HepG2 (cell line): ENCODE measurements around the gene TP53AIP1. TPM values are rescaled to one million over a fixed set of nuclear protein-coding genes. Genes with fewer than 3 reads are reported as not detected.

Experiments used
- ATAC-seq: fragments of 200-7000 bp; cut with Tn5 transposase; 3 replicates; pipeline ENCODE4 v1.9.1; 2020; ENCODE audit warnings: mild to moderate bottlenecking, moderate library complexity
- BruUV-seq: library from RNA; stranded (reverse); fragments of 400-500 nt; replicated peaks from 2 replicates; lab custom pipeline; 2021; lab: Mats Ljungman, UMichigan
- CTCF ChIA-PET: fragments of 300-600 bp; formaldehyde crosslinking; extraction: SDS; loops from one replicate; lab custom pipeline; 2021; ENCODE audit warnings: low total read pairs, inconsistent platforms, low intra/inter-chr PET ratio; lab: Yijun Ruan, JAX
- POLR2A ChIA-PET: fragments of 350-600 bp; sonication (Branson Sonifier 250); formaldehyde crosslinking; loops from one replicate; lab custom pipeline; 2020; ENCODE audit warnings: antibody characterized with exemption, inconsistent platforms; lab: Yijun Ruan, JAX
- DNase-seq: peaks from one replicate; pipeline ENCODE4 v3.0.0-alpha.2; 2015; ENCODE audit warnings: low spot score
- FAIRE-seq: peaks from 3 replicates; lab custom pipeline; 2011; peaks lifted over from hg19 to GRCh38; lab: Jason Lieb, UNC
- H2AFZ ChIP-seq: one replicate; pipeline ENCODE4 v1.6.1; 2011; ENCODE audit warnings: low read length, inconsistent platforms
- H3K27ac ChIP-seq: fragments of 300-600 bp; 3 replicates; pipeline ENCODE4 v1.8.0; 2011; ENCODE audit warnings: mixed run types, mild to moderate bottlenecking, mixed read lengths, low read length, inconsistent platforms; ENCODE audit not compliant: insufficient read depth; ENCODE audit errors: extremely low read length
- H3K27me3 ChIP-seq, 2 experiments: fragments of 200-600 bp in 1 of 2; 2 replicates in 1 of 2; 3 replicates in 1 of 2; pipeline versions ENCODE4 v1.6.0 to v1.8.0; 2011; ENCODE audit warnings: low read length in 2 of 2, mild to moderate bottlenecking in 2 of 2, moderate library complexity in 2 of 2, inconsistent platforms in 1 of 2; ENCODE audit not compliant: insufficient read depth in 2 of 2, control insufficient read depth in 1 of 2
- H3K36me3 ChIP-seq, 2 experiments: fragments of 200-600 bp in 1 of 2; replicated peaks in 1 of 2; 2 replicates in 1 of 2; 3 replicates in 1 of 2; pipeline versions ENCODE4 v1.5.1 to v1.8.0; 2011; ENCODE audit warnings: low read length in 2 of 2, inconsistent platforms in 1 of 2; ENCODE audit not compliant: insufficient read depth in 2 of 2, control insufficient read depth in 1 of 2
- H3K4me1 ChIP-seq: 2 replicates; pipeline ENCODE4 v1.5.1; 2012; ENCODE audit warnings: low read length, inconsistent platforms; ENCODE audit not compliant: insufficient read depth
- H3K4me2 ChIP-seq: 2 replicates; pipeline ENCODE4 v1.6.0; 2011; ENCODE audit warnings: low read depth, low read length, inconsistent platforms
- H3K4me3 ChIP-seq, 3 experiments: fragments of 200-600 bp in 1 of 3; sonication (generic), shearing (Covaris generic) in 1 of 3; replicated peaks in 1 of 3; 2 replicates each; pipeline ENCODE4 v1.5.1; 2011 to 2016; ENCODE audit warnings: low read length in 3 of 3, inconsistent platforms in 2 of 3, low read depth in 2 of 3, mild to moderate bottlenecking in 2 of 3, control low read depth in 1 of 3, mixed read lengths in 1 of 3; ENCODE audit not compliant: insufficient read depth in 1 of 3
- H3K79me2 ChIP-seq: one replicate; pipeline ENCODE4 v1.6.1; 2011; ENCODE audit warnings: low read length, inconsistent platforms; ENCODE audit not compliant: insufficient read depth
- H3K9ac ChIP-seq: 2 replicates; pipeline ENCODE4 v1.6.0; 2011; ENCODE audit warnings: mild to moderate bottlenecking, low read depth, low read length, inconsistent platforms; ENCODE audit not compliant: insufficient read depth
- H3K9me3 ChIP-seq: 2 replicates; pipeline ENCODE4 v1.5.1; 2012; ENCODE audit warnings: mild to moderate bottlenecking, low read length
- H4K20me1 ChIP-seq: 2 replicates; pipeline ENCODE4 v1.6.0; 2011; ENCODE audit warnings: inconsistent platforms, mild to moderate bottlenecking, low read length, moderate library complexity; ENCODE audit not compliant: insufficient read depth
- DZIP1 ChIP-seq: sonication (generic); formaldehyde crosslinking; IDR thresholded peaks from 2 replicates; pipeline ENCODE4 v1.5.0; 2020; ENCODE audit warnings: mild to moderate bottlenecking, missing genetic modification reagents
- FOXO1 ChIP-seq: sonication (generic); formaldehyde crosslinking; IDR thresholded peaks from 2 replicates; pipeline ENCODE4 v1.4.0; 2020; ENCODE audit warnings: missing genetic modification reagents
- HIVEP1 ChIP-seq: sonication (generic); formaldehyde crosslinking; IDR thresholded peaks from 2 replicates; pipeline ENCODE4 v1.4.0; 2020; ENCODE audit warnings: mild to moderate bottlenecking, missing genetic modification reagents
- MAZ ChIP-seq, 2 experiments: sonication (generic) in 1 of 2; formaldehyde crosslinking in 1 of 2; IDR thresholded peaks; 2 replicates each; pipeline versions ENCODE4 v1.5.0 to v1.6.1; 2012 to 2020; ENCODE audit warnings: low read depth in 2 of 2, mild to moderate bottlenecking in 2 of 2, borderline replicate concordance in 1 of 2, improper control_type of control experiment in 1 of 2, low read length in 1 of 2, missing genetic modification reagents in 1 of 2, moderate library complexity in 1 of 2
- PPARG ChIP-seq: conservative IDR thresholded peaks from 2 replicates; pipeline ENCODE4 v1.6.1; 2016; ENCODE audit warnings: missing biosample characterization, missing genetic modification reagents
- RAD51 ChIP-seq: fragments of 450-650 bp; IDR thresholded peaks from 2 replicates; pipeline ENCODE4 v1.6.1; 2016; ENCODE audit warnings: borderline replicate concordance
- SRY ChIP-seq: sonication (generic); formaldehyde crosslinking; IDR thresholded peaks from 2 replicates; pipeline ENCODE4 v1.8.0; 2022; ENCODE audit warnings: mild to moderate bottlenecking, missing genetic modification reagents
- ZNF136 ChIP-seq: sonication (generic); formaldehyde crosslinking; IDR thresholded peaks from 2 replicates; pipeline ENCODE4 v1.8.1; 2022; ENCODE audit warnings: low read depth, mild to moderate bottlenecking, moderate library complexity, missing genetic modification reagents
- ZNF17 ChIP-seq: sonication (generic); formaldehyde crosslinking; IDR thresholded peaks from 2 replicates; pipeline ENCODE4 v1.5.0; 2020; ENCODE audit warnings: mild to moderate bottlenecking, missing genetic modification reagents
- ZNF550 ChIP-seq: sonication (generic); formaldehyde crosslinking; IDR thresholded peaks from 2 replicates; pipeline ENCODE4 v1.4.0; 2020; ENCODE audit warnings: mild to moderate bottlenecking, missing genetic modification reagents, borderline replicate concordance
- ZNF749 ChIP-seq: sonication (generic); formaldehyde crosslinking; IDR thresholded peaks from 2 replicates; pipeline ENCODE4 v1.8.0; 2022; ENCODE audit warnings: mild to moderate bottlenecking, missing genetic modification reagents, moderate library complexity, borderline replicate concordance
- WGBS: methylation state at CpG from one replicate; pipeline ENCODE4 v1.1.6; 2017; ENCODE audit warnings: low lambda C conversion rate; 5-methylcytosine and 5-hydroxymethylcytosine counted together
- in situ Hi-C: cut with HindIII; loops from 2 replicates; pipeline ENCODE4 v1.10.0; 2017; ENCODE audit warnings: low pct_unique_long_range_greater_than_20kb; ENCODE audit not compliant: extremely low pct_ligation_motif_present
- intact Hi-C: fragments of 100-400 bp; cut with micrococcal nuclease; formaldehyde crosslinking; loops from one replicate; pipeline ENCODE4 v1.10.0; 2022; ENCODE audit not compliant: unreplicated experiment
- polyA plus RNA-seq, 8 experiments: library from polyadenylated mRNA; depleted of rRNA in 3 of 8; stranded (reverse) in 7 of 8; unstranded in 1 of 8; fragments of >200 nt; fragmentation: Illumina TruSeq in 4 of 8; extraction: Trizol in 4 of 8; gene quantifications; 2 replicates each; pipeline versions ENCODE4 v1.2.1 to v1.2.3, GENCODE V29; 2011 to 2016; ENCODE audit warnings: low read depth in 4 of 8, missing spikeins in 1 of 8, mixed read lengths in 1 of 8; ENCODE audit not compliant: insufficient read depth in 1 of 8
- total RNA-seq, 5 experiments: library from RNA; depleted of rRNA; stranded (reverse); fragments of >200 nt; fragmentation: Illumina TruSeq; extraction: Trizol; gene quantifications; 2 replicates each; pipeline ENCODE4 v1.2.3, GENCODE V29; 2016; ENCODE audit warnings: low read depth in 1 of 5
- TF ChIP-seq, protein P1 (sequence below): sonication (generic); formaldehyde crosslinking; conservative IDR thresholded peaks from 2 replicates; pipeline ENCODE4 v1.8.0; 2022; ENCODE audit warnings: mild to moderate bottlenecking, moderate library complexity, missing genetic modification reagents
- TF ChIP-seq, protein P2 (sequence below): sonication (generic); formaldehyde crosslinking; IDR thresholded peaks from 2 replicates; pipeline ENCODE4 v1.8.0; 2022; ENCODE audit warnings: missing genetic modification reagents, mild to moderate bottlenecking, inconsistent platforms, borderline replicate concordance

The TP53AIP1 gene
- total and polyA plus RNA-seq, 2 of the 13 experiments (the other 11 are each of a cell fraction or from before 2014, with no cell fraction given), result 0.11 TPM; not detected in 1

DNA sequence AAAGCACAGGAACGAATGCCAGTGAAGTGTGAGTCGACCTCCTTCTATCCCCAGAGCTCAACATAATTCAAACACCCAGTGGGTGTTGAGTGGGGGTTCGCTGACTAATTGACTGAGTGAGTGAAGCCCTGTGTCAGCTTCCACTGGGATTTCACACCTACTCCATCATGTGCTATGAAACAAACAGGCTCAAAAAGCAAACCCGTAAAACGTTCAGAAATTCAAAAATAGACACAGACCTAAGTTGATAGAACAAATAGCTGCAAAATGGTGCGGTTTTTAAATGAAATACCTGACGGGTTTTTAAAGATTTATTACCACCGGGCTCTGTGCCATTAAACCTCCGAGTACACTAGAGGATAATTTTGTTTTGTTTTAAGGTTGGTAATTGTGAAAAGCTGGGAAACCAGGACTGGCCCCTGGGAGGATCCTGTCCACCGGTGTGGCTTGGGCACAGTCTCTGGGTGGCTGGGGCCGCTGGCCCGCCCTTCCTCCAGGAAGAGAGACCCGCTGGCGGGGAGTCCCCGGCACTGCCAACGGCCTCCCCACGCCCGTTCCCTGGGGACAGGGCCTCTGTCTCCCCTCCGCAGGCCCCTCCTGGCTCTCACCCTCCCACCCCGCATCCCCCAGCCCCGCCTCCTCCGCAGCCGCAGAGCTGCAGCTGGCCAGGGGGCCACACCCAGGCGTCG is 37.9 kb downstream of the TP53AIP1 start:
- intact Hi-C loops, result no loop called here
- BruUV-seq, result no TSS peak
- Histone ChIP-seq H3K27ac (no peak overlapping the region), H3K4me1 (no peaks in the 10 kb centered on the region), H3K27me3 (peaks cover 5 to 30% of the 10 kb centered on the region in 2 experiments; a peak in 3 of 5 replicates), H3K36me3 (no peaks in the 10 kb centered on the region), H3K9me3 (no peaks in the 10 kb centered on the region), H4K20me1 (no peaks in the 10 kb centered on the region), H3K9ac (no peak overlapping the region), H3K4me3 (no peak overlapping the region), H2AFZ (no peak overlapping the region), H3K4me2 (no peak overlapping the region), H3K79me2 (no peaks in the 10 kb centered on the region)
- FAIRE-seq (no peak), ATAC-seq (no peak; the same call in 2 of the 3 replicates), DNase-seq (no peak)
- in situ Hi-C loops, result no loop called here
- TF ChIP-seq PPARG (CRISPR knock-in tag) (no peak), MAZ (IDR thresholded peaks at IDR 0.05; ENCODE audit: borderline replicate concordance, low read depth, low read length) (no peak), MAZ (CRISPR knock-in tag; IDR thresholded peaks at IDR 0.05; ENCODE audit: low read depth) (no peak), ZNF550 (CRISPR knock-in tag) (no peak), ZNF749 (no peak), SRY (CRISPR knock-in tag) (no peak), FOXO1 (CRISPR knock-in tag) (no peak), ZNF17 (CRISPR knock-in tag) (no peak), DZIP1 (CRISPR knock-in tag) (no peak), HIVEP1 (CRISPR knock-in tag) (no peak), RAD51 (no peak), ZNF136 (no peak)
- TF ChIP-seq, protein P1, sequence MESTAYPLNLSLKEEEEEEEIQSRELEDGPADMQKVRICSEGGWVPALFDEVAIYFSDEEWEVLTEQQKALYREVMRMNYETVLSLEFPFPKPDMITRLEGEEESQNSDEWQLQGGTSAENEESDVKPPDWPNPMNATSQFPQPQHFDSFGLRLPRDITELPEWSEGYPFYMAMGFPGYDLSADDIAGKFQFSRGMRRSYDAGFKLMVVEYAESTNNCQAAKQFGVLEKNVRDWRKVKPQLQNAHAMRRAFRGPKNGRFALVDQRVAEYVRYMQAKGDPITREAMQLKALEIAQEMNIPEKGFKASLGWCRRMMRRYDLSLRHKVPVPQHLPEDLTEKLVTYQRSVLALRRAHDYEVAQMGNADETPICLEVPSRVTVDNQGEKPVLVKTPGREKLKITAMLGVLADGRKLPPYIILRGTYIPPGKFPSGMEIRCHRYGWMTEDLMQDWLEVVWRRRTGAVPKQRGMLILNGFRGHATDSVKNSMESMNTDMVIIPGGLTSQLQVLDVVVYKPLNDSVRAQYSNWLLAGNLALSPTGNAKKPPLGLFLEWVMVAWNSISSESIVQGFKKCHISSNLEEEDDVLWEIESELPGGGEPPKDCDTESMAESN (CRISPR knock-in tag), result no peak
- TF ChIP-seq, protein P2, sequence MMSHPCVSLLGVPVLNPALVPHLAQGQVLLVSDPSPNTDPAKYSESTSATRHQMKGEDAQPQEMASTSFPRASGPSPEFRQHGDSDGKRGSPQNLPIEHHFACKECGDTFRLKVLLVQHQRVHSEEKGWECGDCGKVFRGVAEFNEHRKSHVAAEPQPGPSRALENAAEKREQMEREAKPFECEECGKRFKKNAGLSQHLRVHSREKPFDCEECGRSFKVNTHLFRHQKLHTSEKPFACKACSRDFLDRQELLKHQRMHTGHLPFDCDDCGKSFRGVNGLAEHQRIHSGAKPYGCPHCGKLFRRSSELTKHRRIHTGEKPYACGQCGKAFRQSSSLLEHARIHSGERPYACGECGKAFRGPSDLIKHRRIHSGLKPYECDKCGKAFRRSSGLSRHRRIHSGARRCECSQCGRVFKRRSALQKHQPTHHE, result no peak
- ChIA-PET POLR2A (no interaction called here), CTCF (no interaction called here)
- WGBS, result 50% methylated on average over 15 of the region's 25 CpGs
